HEK293T (cell line): ENCODE results near the gene CCNJ.

ENCODE experiments used
- FOXM1 ChIP-seq: fragments of 450-650 bp; IDR thresholded peaks from 2 replicates; pipeline ENCODE4 v1.6.1; 2017; ENCODE audit warnings: mild to moderate bottlenecking, borderline replicate concordance
- NFRKB ChIP-seq: fragments of 450-650 bp; IDR thresholded peaks from 2 replicates; pipeline ENCODE4 v1.6.1; 2016; ENCODE audit warnings: mild to moderate bottlenecking, moderate library complexity
- PKNOX1 ChIP-seq: fragments of 450-650 bp; IDR thresholded peaks from 2 replicates; pipeline ENCODE4 v1.6.1; 2016
- SP1 ChIP-seq: fragments of 450-650 bp; IDR thresholded peaks from 2 replicates; pipeline ENCODE4 v1.6.1; 2017
- ZNF384 ChIP-seq: fragments of 450-650 bp; IDR thresholded peaks from 2 replicates; pipeline ENCODE4 v1.6.1; 2016

- TF ChIP-seq NFRKB (no peak), ZNF384 (no peak), SP1 (no peak), PKNOX1 (no peak), FOXM1 (no peak)
Measured at GRCh38 chr10:96089116-96089515, 45.7 kb downstream of the CCNJ start.
